ENCODE results near the gene ZNF750.
"Not testable (repeated sequence)": the region's sequence is repeated elsewhere in the genome, so short reads cannot be mapped to it uniquely, and the experiment has no call there.

Gene ZNF750

GRCh38 chr17:82787081-82787848, 52.6 kb downstream of the ZNF750 start:
- no peak overlapping the region for H3K4me3 ChIP-seq (ENCODE audit: low read depth, low read length)
- TF ChIP-seq CTCF (IDR thresholded peaks at IDR 0.05; ENCODE audit: low read depth, low read length, missing control alignments): no peak
- peak; percentile 57 for DNase-seq (ENCODE audit: low read depth)
- in situ Hi-C loops (cut with HindIII; ENCODE audit: low sequenced_read_pairs): no loop called here

- no peak for DNase-seq (ENCODE audit: low read depth)
- TF ChIP-seq CTCF (IDR thresholded peaks at IDR 0.05; ENCODE audit: low read depth, low read length, missing control alignments): no peak
- H3K4me3 ChIP-seq (ENCODE audit: low read depth, low read length): no peak overlapping the region
- in situ Hi-C loops (cut with HindIII; ENCODE audit: low sequenced_read_pairs): no loop called here
These were observed 53.4 kb downstream of the ZNF750 start for GRCh38 chr17:82786427-82786826.

GRCh38 chr17:82785581-82785980, 54.2 kb downstream of the ZNF750 start:
- DNase-seq (ENCODE audit: low read depth); in situ Hi-C loops (cut with HindIII; ENCODE audit: low sequenced_read_pairs); H3K4me3 ChIP-seq (ENCODE audit: low read depth, low read length): not testable (repeated sequence)

- no peak for TF ChIP-seq CTCF (IDR thresholded peaks at IDR 0.05; ENCODE audit: low read depth, low read length, missing control alignments)
- no peak overlapping the region for H3K4me3 ChIP-seq (ENCODE audit: low read depth, low read length)
- in situ Hi-C loops (cut with HindIII; ENCODE audit: low sequenced_read_pairs): no loop called here
These were observed 56.3 kb downstream of the ZNF750 start for GRCh38 chr17:82783498-82783897.

GRCh38 chr17:82782657-82783207, 57.1 kb downstream of the ZNF750 start:
- no peak for TF ChIP-seq CTCF (IDR thresholded peaks at IDR 0.05; ENCODE audit: low read depth, low read length, missing control alignments)
- DNase-seq (ENCODE audit: low read depth): no peak
- H3K4me3 ChIP-seq (ENCODE audit: low read depth, low read length): no peak overlapping the region
- in situ Hi-C loops (cut with HindIII; ENCODE audit: low sequenced_read_pairs): no loop called here

More at GRCh38 chr17:82783498-82783897, 56.3 kb downstream of the ZNF750 start:
- DNase-seq (ENCODE audit: low read depth): no peak

GRCh38 chr17:82781894-82782274, 57.9 kb downstream of the ZNF750 start:
- in situ Hi-C loops (cut with HindIII; ENCODE audit: low sequenced_read_pairs): no loop called here
- DNase-seq (ENCODE audit: low read depth): peak; percentile 60
- no peak overlapping the region for H3K4me3 ChIP-seq (ENCODE audit: low read depth, low read length)
- TF ChIP-seq CTCF (IDR thresholded peaks at IDR 0.05; ENCODE audit: low read depth, low read length, missing control alignments): peak; percentile 99

Data from astrocyte of the cerebellum (primary cell).